ENCODE measurements around the gene ARAP1. TPM values are rescaled to one million over a fixed set of nuclear protein-coding genes. Genes with fewer than 3 reads are reported as not detected.

ARAP1 gene
- total RNA-seq, 2 donors from 2014 or later: 74.0 to 83.8 TPM

- Histone ChIP-seq H3K4me1 (peaks cover 0 to 59% of the 10 kb centered on the region in 2 donors), H3K27ac (peak overlapping the region; percentile 76 to 86), H3K4me3 (no peak overlapping the region), H3K27me3 (no peaks in the 10 kb centered on the region), H3K9me3 (no peaks in the 10 kb centered on the region), H3K36me3 (no peaks in the 10 kb centered on the region)
- peak; percentile 81 for DNase-seq (ENCODE audit: low spot score)
- TF ChIP-seq, protein P1, sequence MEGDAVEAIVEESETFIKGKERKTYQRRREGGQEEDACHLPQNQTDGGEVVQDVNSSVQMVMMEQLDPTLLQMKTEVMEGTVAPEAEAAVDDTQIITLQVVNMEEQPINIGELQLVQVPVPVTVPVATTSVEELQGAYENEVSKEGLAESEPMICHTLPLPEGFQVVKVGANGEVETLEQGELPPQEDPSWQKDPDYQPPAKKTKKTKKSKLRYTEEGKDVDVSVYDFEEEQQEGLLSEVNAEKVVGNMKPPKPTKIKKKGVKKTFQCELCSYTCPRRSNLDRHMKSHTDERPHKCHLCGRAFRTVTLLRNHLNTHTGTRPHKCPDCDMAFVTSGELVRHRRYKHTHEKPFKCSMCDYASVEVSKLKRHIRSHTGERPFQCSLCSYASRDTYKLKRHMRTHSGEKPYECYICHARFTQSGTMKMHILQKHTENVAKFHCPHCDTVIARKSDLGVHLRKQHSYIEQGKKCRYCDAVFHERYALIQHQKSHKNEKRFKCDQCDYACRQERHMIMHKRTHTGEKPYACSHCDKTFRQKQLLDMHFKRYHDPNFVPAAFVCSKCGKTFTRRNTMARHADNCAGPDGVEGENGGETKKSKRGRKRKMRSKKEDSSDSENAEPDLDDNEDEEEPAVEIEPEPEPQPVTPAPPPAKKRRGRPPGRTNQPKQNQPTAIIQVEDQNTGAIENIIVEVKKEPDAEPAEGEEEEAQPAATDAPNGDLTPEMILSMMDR (IDR thresholded peaks at IDR 0.05): no peak
These were observed 21.1 kb upstream of the ARAP1 start for GRCh38 chr11:72773291-72773690.

DNA sequence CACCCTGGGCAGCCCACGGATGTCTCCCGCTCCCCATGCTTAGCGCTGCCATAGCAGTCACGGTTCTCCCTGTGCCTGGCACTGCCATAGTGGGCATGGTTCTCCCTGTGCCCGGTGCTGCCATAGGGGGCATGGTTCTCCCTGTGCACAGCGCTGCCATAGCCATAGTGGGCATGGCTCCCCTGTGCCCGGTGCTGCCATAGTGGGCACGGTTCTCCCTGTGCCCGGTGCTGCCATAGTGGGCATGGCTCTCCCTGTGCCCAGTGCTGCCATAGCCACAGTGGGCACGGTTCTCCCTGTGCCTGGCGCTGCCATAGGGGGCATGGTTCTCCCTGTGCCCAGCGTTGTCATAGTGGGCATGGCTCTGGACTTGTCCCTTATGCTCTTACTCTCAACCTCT lies 19.9 kb upstream of the ARAP1 start:
- Histone ChIP-seq H3K4me1 (peaks cover 0 to 46% of the 10 kb centered on the region in 2 donors), H3K27ac (peak overlapping the region; percentile 76 to 86), H3K9me3 (no peaks in the 10 kb centered on the region), H3K36me3 (no peaks in the 10 kb centered on the region), H3K4me3 (no peak overlapping the region), H3K27me3 (no peaks in the 10 kb centered on the region)
- DNase-seq (ENCODE audit: low spot score): no peak
- TF ChIP-seq, protein P1 (IDR thresholded peaks at IDR 0.05): no peak

DNA sequence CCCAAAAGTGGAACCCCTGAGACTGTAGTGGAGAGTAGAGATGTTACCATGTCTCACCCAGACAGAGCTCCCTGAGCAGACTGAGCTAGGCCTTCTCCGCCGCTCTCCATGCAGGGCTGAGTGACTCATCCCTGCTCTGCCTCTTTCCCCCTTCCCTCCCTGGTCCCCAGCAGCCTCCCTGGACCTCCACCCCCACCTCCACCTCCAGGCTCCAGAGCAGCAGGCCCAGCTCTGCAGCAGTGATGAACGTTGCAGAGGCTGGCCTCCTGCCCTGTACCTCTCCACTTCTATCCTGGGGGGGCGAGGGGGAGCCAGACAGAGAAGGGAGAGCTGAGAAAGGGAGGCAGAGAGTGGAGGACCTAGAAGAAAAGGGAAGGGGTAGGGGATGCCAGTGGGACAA lies 19.3 kb upstream of the ARAP1 start:
- Histone ChIP-seq H3K27me3 (no peaks in the 10 kb centered on the region), H3K4me3 (no peak overlapping the region), H3K36me3 (no peaks in the 10 kb centered on the region), H3K9me3 (no peaks in the 10 kb centered on the region), H3K4me1 (peaks cover 0 to 41% of the 10 kb centered on the region in 2 donors), H3K27ac (peak overlapping the region; percentile 76 to 86)
- TF ChIP-seq, protein P1 (IDR thresholded peaks at IDR 0.05): no peak
- DNase-seq (ENCODE audit: low spot score): no peak

DNA sequence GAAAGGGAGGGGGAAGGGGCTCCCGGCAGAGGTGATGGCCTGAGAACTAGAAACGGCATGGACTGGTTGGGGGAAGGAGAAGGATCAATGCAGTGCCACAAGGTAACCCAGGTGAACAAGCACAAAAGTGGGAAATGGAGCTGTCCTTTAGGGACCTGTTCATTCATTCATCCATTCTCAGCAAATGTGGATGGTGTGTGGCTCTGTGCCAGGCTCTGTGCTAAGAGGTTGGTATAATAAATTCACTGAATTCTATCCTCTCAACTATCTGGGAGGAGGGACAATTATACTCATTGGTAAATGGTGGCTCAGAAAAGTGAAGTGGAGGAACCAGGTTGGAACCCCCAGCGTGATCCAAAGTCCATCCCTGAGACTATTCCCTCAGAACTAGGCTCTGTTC lies 18.6 kb upstream of the ARAP1 start:
- DNase-seq (ENCODE audit: low spot score): no peak
- no peak overlapping the region for H3K4me3 ChIP-seq
- H3K4me1 ChIP-seq: peaks cover 0 to 35% of the 10 kb centered on the region in 2 donors
- no peaks in the 10 kb centered on the region for H3K36me3 ChIP-seq
- no peak overlapping the region for H3K27ac ChIP-seq
- TF ChIP-seq, protein P1 (IDR thresholded peaks at IDR 0.05): no peak
- no peaks in the 10 kb centered on the region for H3K27me3 ChIP-seq
- H3K9me3 ChIP-seq: no peaks in the 10 kb centered on the region

DNA sequence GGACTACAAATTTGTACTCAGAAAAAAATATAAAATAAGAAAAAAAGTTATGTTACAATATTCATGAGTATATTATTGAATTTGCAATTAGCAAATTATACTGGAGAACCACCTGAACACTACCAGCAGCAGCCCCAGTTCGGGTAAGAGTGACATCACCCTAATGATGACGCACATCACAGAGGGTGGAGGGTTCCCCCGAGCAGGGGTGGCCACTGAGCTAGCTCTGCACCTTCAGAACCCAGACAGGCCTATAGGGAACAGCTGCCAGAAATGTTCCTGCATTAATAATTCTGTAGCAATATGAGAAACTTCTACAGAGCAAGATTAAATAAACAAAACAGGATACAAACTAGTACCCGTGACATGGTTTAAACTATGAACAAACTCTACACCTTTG lies 17.5 kb upstream of the ARAP1 start:
- H3K4me3 ChIP-seq: no peak overlapping the region
- TF ChIP-seq, protein P1 (IDR thresholded peaks at IDR 0.05): no peak
- no peak overlapping the region for H3K27ac ChIP-seq
- H3K9me3 ChIP-seq: no peaks in the 10 kb centered on the region
- peaks cover 0 to 33% of the 10 kb centered on the region in 2 donors for H3K4me1 ChIP-seq
- no peak for DNase-seq (ENCODE audit: low spot score)
- H3K36me3 ChIP-seq: no peaks in the 10 kb centered on the region
- H3K27me3 ChIP-seq: no peaks in the 10 kb centered on the region

GRCh38 chr11:72768581-72768980 lies 16.4 kb upstream of the ARAP1 start:
- Histone ChIP-seq H3K27ac (no peak overlapping the region), H3K4me3 (no peak overlapping the region), H3K27me3 (no peaks in the 10 kb centered on the region), H3K36me3 (no peaks in the 10 kb centered on the region), H3K4me1 (peaks cover 0 to 23% of the 10 kb centered on the region in 2 donors), H3K9me3 (no peaks in the 10 kb centered on the region)
- DNase-seq (ENCODE audit: low spot score): no peak
- TF ChIP-seq, protein P1 (IDR thresholded peaks at IDR 0.05): no peak

All from right atrium auricular region (tissue), 2 donors.